AG04450 (cell line): ENCODE results near the gene CHTF18. TPM values are rescaled to one million over a fixed set of nuclear protein-coding genes. Genes with fewer than 3 reads are reported as not detected.

Experiments used
- CTCF ChIA-PET: fragments of 300-600, 350-600 bp; formaldehyde crosslinking; extraction: SDS; loops from one replicate; lab custom pipeline; 2022; ENCODE audit warnings: antibody characterized with exemption, inconsistent platforms; lab: Charles Lee
- POLR2A ChIA-PET: fragments of 350-600 bp; formaldehyde crosslinking; extraction: SDS; loops from one replicate; lab custom pipeline; 2021; ENCODE audit warnings: antibody characterized with exemption, inconsistent platforms; lab: Yijun Ruan, JAX
- DNase-seq: peaks from one replicate; pipeline ENCODE4 v3.0.0-alpha.2; 2011; ENCODE audit warnings: low read depth, low spot score
- H3K27ac ChIP-seq: one replicate; pipeline ENCODE4 v1.5.1; 2012; ENCODE audit warnings: low read depth, low read length, control low read depth
- H3K27me3 ChIP-seq: one replicate; pipeline ENCODE4 v1.6.0; 2012; ENCODE audit warnings: low read length; ENCODE audit not compliant: control insufficient read depth, insufficient read depth
- H3K4me3 ChIP-seq: 2 replicates; pipeline ENCODE4 v1.5.1; 2011; ENCODE audit warnings: mild to moderate bottlenecking, low read depth, low read length, control low read depth
- H3K9me3 ChIP-seq: 2 replicates; pipeline ENCODE4 v1.5.1; 2012; ENCODE audit warnings: low read length; ENCODE audit not compliant: control insufficient read depth, insufficient read depth
- CTCF ChIP-seq: IDR thresholded peaks from 2 replicates; pipeline ENCODE4 v1.5.1; 2011; ENCODE audit warnings: low read depth, low read length, control low read depth, inconsistent platforms
- polyA plus RNA-seq: library from polyadenylated mRNA; depleted of rRNA; stranded (reverse); fragments of >200 nt; gene quantifications from 2 replicates; pipeline ENCODE4 v1.2.3, GENCODE V29; 2011

Gene CHTF18
- polyA plus RNA-seq, 1 experiment: 1.1 TPM

GRCh38 chr16:824601-825000 is 36.2 kb downstream of the CHTF18 start:
- no peak overlapping the region for H3K4me3 ChIP-seq
- peaks cover 11% of the 10 kb centered on the region for H3K27me3 ChIP-seq
- DNase-seq: no peak
- TF ChIP-seq CTCF: no peak
- ChIA-PET CTCF (no interaction called here), POLR2A (no interaction called here)
- peaks cover 26% of the 10 kb centered on the region for H3K9me3 ChIP-seq
- H3K27ac ChIP-seq: no peak overlapping the region

- ChIA-PET CTCF (no interaction called here), POLR2A (no interaction called here)
- Histone ChIP-seq H3K9me3 (peaks cover 32% of the 10 kb centered on the region), H3K4me3 (peak overlapping the region; percentile 20; the same call in 1 of the 2 replicates), H3K27ac (no peak overlapping the region), H3K27me3 (peaks cover 11% of the 10 kb centered on the region)
- no peak for DNase-seq
- no peak for TF ChIP-seq CTCF
Observed at GRCh38 chr16:825341-826061, 37.1 kb downstream of the CHTF18 start.

GRCh38 chr16:827513-827912 is 39.1 kb downstream of the CHTF18 start:
- no peak for TF ChIP-seq CTCF
- no peak overlapping the region for H3K27ac ChIP-seq
- DNase-seq: no peak
- CTCF ChIA-PET: no interaction called here
- peaks cover 43% of the 10 kb centered on the region for H3K9me3 ChIP-seq
- peaks cover 11% of the 10 kb centered on the region for H3K27me3 ChIP-seq
- POLR2A ChIA-PET: no interaction called here
- no peak overlapping the region for H3K4me3 ChIP-seq

GRCh38 chr16:828891-829290 is 40.5 kb downstream of the CHTF18 start:
- no peak for TF ChIP-seq CTCF
- H3K27ac ChIP-seq: no peak overlapping the region
- H3K27me3 ChIP-seq: peaks cover 11% of the 10 kb centered on the region
- no peak overlapping the region for H3K4me3 ChIP-seq
- CTCF ChIA-PET: no interaction called here
- POLR2A ChIA-PET: no interaction called here
- H3K9me3 ChIP-seq: peaks cover 45% of the 10 kb centered on the region
- no peak for DNase-seq

GRCh38 chr16:830107-830870 is 41.9 kb downstream of the CHTF18 start:
- no peak for TF ChIP-seq CTCF
- Histone ChIP-seq H3K9me3 (peaks cover 44% of the 10 kb centered on the region), H3K27ac (no peak overlapping the region), H3K4me3 (no peak overlapping the region), H3K27me3 (peaks cover 8% of the 10 kb centered on the region)
- ChIA-PET CTCF (no interaction called here), POLR2A (no interaction called here)
- no peak for DNase-seq
